Measurements from ENCODE around the gene TNFAIP8.
A peak's percentile ranks its signal among the peaks of the same experiment; 100 is the strongest.

The TNFAIP8 gene

DNA sequence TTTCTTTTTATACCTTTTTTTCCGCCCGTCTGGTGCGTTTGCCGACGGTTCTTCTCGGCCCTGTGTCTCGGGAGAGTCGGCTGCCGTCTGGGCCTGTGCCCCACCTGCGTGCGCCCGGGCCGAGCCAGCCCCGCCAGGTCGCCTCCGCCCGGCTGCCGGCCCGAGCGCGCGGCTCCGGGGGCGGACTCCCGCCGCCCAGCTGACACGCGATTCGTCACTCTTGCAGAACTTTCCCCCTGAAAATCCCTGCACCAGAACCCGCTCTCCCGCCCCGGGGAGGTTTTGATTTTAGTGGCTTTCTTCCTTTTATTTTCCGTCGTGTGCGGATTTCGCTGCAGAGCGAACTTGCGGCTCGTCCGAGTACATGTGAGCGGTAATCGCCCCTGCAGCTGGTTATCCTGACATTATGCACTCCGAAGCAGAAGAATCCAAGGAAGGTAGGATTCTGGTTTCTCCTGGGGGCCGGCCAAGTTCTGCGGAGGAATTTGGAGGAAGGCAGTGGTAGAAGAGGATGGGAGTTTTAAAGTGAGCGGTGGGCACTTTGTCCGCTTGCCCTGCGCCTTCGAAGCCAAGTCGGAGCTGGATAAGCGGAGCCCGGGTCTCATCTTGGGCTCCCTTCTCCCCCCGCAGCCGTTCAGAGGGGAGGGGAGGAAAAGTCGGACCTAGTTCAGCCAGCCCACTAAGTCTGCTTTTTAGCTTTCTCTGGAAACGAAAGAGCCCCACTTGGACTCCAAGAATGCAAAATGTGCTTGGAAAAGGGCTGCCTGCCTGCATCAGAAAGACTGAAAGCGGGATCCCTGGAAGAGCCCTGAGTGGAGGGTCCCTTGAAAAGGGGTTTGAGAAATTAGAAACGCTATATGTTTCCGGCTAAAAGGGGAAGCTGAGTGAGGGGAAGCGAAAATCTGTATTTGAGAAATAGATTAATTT, at the start of gene TNFAIP8:
Gene TNFAIP8 (plus strand): TSS at position 335 of the 927 bp plus-strand sequence. CDS start 72 bp downstream, at position 407.
- DNase-seq, result peak in 23 of 58 donors; percentile 2 to 51 (median 14)

GRCh38 chr5:119307170-119307569, 48.6 kb upstream of the TNFAIP8 start:
- DNase-seq, result no peak

DNA sequence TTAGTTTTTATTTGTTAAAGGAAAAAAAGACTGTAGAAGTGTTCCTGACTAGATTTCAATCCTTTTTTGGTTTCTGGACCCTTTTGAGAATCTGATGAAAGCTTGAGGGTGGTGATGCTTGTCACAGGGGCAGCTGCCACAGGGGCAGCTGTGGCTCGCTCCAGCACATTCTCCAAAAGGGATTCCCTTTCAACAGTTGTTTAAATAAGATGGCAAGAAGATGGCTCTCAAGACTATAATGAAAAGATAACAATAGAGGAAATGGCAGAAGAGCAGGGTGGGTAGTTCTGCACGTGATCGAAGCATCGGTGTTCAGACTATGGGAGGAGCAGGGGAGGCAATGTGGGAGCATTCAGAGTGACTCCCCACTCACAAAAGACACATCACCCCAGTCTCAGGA, 46.5 kb upstream of the TNFAIP8 start:
- no peak for DNase-seq

- DNase-seq, result no peak
These were observed 44.1 kb upstream of the TNFAIP8 start for GRCh38 chr5:119311688-119312087.

GRCh38 chr5:119312403-119312802, 43.4 kb upstream of the TNFAIP8 start:
- no peak for DNase-seq

- DNase-seq, result no peak
These were observed 42.6 kb upstream of the TNFAIP8 start for GRCh38 chr5:119313197-119313596.

DNA sequence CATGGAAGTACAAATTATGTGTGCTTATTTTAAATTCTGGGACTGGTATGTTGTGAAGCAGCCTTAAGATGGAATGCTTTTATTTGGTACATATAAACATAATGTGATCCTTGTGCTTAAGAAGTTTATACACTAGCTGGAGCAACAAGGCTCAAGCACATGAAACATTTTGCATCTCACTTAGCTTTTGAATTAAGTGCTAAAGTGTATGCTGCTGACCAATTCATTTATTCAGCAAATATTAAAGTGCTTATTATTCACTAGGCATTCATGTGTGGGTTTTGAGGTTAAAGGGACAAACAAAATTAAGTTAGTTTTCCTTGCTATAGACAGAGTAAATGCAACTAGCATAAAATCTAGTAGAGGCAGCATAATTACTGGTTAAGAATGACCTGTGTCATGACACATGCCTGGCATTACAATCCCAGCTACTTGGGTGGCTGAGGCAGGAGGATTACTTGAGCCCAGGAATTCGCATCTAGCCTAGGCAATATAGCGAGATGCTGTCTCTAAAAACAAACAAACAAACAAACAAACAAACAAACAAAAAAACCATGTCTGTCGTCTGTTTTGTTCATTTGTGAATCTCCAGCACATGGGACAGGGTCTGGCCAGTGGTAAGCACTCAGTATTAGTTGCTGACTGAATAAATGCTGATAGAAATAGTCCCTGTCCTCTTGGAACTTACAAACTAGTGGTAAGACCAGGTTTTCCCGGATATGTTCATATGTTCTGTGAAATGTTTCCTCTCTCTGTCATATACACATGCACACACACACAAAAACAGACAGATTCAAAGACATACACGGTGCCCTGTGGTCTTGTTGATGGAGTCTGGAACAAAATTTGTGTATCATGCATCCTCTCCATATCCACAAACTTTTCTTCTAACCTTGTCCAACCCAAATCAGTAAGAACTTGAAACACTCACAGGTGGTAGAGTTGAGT, 41.9 kb upstream of the TNFAIP8 start:
- DNase-seq, result no peak

DNA sequence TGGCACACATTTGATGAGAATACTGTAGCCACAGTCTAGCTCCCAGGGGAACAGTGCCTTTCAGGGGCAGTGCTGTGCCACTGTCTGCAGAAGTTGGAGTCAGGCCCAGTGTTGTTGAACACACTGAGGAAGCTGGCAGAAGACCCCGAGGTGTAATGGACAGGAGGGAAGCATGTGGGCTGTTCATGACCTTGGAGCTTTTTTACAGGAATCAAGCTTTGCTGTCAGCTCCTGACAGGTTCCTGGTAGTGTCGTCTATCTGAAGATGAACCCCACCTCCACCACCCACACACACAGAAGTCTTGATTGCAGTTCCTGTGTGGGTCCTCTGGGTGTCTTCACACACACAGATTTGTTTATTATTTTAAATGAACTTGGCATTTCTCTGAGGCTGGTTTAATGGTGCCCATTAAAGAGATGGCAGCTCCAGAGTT, 40.3 kb upstream of the TNFAIP8 start:
- DNase-seq, result peak in 1 of 58 donors; percentile 8

GRCh38 chr5:119316086-119316485, 39.7 kb upstream of the TNFAIP8 start:
- DNase-seq, result no peak

GRCh38 chr5:119316906-119317305, 38.9 kb upstream of the TNFAIP8 start:
- DNase-seq, result no peak

- no peak for DNase-seq
These were observed 37.4 kb upstream of the TNFAIP8 start for GRCh38 chr5:119318256-119318894.

DNA sequence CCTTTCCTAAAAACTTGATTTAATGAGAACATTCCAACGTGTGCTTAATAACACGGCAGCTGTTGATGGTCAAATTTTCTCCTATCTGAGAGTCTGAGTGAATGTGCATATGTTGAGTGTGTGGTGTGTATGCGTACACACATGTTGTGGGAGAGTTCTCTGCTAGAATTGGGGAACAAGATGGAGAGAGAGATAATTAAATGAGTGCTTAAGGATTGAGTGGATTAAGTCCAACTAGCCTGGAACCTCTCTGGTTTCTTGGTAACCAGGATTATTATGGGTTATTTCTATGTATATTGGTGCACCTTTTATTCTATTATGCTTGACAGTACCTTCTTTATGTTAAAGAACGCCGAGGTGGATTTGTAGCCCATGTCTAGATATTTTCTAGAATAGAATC, 36.4 kb upstream of the TNFAIP8 start:
- no peak for DNase-seq

GRCh38 chr5:119319890-119320289, 35.9 kb upstream of the TNFAIP8 start:
- DNase-seq, result no peak

- DNase-seq, result no peak
These were observed 34.1 kb upstream of the TNFAIP8 start for GRCh38 chr5:119321569-119322311.

DNA sequence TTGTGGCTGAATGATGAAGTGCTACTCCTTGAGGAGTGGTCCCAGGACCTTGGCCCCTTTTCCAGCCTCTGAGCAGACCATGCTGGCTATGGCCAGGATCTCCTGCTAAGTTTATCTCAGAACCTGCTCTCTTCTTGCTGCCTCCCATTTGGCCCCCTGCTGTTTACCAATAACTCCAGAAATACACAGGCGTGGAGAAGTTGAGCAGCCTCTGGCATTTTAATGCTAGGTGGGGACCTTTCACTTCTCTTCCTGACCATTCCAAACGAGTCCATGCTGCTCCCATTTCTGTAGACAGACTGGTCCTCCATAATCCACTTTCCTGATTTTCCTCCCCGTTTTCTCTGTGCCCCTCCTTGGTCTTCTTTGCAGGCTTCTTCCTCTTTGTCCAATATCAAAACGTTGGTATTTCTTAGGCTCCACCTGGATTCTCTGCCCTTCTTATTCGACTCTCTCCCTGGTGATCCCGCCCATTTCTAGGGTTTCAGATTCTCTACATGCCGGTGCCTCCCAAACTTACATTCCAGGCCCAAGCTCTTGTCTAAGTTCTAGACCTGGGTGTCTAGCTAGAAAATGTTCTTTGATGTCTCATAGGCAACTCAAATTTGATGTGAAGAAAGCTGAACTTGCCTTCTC, 33.4 kb upstream of the TNFAIP8 start:
- no peak for DNase-seq

DNA sequence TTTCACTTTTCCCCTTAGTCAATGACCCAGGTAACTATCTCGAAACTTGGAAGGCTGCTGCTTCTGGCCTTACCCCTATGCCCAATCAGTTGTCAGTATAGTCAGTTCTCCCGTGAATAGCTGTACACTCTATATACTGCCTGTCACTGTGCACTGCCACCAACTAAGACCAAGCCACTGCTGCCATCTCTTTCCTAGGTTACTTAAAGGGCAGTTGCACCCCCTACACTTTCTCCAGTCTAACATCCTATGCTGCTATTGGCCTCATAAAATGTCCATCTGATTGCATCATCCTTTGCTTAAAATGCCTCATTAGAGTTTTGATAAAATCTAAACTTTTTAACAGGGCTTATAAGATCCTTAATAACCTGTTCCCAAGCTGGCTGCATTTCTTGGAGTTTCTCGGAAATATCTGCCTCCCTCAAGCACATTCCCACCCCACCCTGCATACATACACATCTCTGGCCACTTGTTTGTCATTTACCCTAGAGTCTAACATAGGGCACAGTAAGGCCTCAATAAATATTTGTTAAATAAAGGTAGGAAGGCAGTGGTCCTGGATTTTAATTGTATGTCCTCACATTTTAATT, 32.8 kb upstream of the TNFAIP8 start:
- DNase-seq, result no peak

DNA sequence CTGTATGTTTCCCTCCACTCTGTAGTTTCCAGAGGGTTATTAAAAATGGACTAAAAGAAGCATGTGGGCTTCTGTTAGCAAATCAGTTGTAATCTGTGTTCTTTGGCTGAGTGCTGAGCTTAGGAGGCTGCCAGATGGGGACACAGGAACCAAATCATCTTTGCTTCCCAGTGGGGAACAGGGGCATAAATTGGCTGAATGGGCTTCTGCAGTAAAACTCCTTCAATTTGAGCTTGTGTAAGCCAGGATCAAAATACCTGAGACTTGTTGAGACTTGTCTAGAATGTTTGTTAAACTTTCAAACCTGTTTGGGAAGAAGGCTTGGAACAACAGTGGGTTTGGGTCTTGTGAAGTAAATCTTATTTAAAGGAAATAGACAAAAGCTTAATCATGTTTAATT, 32.2 kb upstream of the TNFAIP8 start:
- no peak for DNase-seq

DNA sequence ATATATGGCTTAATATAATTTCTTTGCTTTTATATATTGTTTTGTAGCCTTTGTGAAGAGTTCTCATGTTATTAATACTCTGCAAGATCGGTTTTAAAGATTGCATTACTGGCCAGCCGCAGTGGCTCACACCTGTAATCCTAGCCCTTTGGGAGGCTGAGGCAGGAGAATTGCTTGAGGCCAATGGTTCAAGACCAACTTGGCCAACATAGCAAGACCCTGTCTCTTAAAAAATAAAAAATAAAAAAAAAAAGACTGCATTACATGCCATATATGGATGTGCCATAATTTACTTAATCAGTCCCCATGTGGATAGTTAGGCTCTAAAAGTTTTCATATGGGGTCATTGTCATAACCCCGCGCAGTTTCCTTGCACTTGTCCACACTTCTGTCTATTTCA, 31.0 kb upstream of the TNFAIP8 start:
- no peak for DNase-seq

GRCh38 chr5:119327018-119327417, 28.8 kb upstream of the TNFAIP8 start:
- DNase-seq, result peak in 11 of 58 donors; percentile 6 to 53 (median 20)
